Peyer's patch (tissue), 4 donors: Measurements from ENCODE around the gene CLECL1. TPM values are rescaled to one million over a fixed set of nuclear protein-coding genes. Genes with fewer than 3 reads are reported as not detected.
A peak's percentile ranks its signal among the peaks of the same experiment; 100 is the strongest.

Experiments
- DNase-seq, 3 donors: peaks; one replicate each; pipeline ENCODE4 v3.0.0-alpha.2; 2017 to 2019
- H3K27ac ChIP-seq, 4 donors: fragments of 200-600 bp; sonication (generic); one replicate each; pipeline ENCODE4 v1.5.1; 2016 to 2019
- H3K27me3 ChIP-seq, 2 donors: fragments of 200-600 bp; sonication (generic); one replicate each; pipeline ENCODE4 v1.5.1; 2019
- H3K36me3 ChIP-seq, 3 donors: fragments of 200-600 bp; sonication (generic); one replicate each; pipeline ENCODE4 v1.5.1; 2016 to 2019
- H3K4me1 ChIP-seq, 4 donors: fragments of 200-600 bp; sonication (generic); one replicate each; pipeline ENCODE4 v1.5.1; 2016 to 2019
- H3K4me3 ChIP-seq, 4 donors: fragments of 200-600 bp; sonication (generic); 1 replicate in 3 of 4; 2 replicates in 1 of 4; pipeline ENCODE4 v1.5.1; 2016 to 2019; ENCODE audit warnings: mild to moderate bottlenecking in 1 of 4
- H3K9me3 ChIP-seq, 4 donors: fragments of 200-600 bp; sonication (generic); one replicate each; pipeline ENCODE4 v1.5.1; 2016 to 2019; ENCODE audit warnings: mild to moderate bottlenecking in 1 of 4
- CTCF ChIP-seq, 6 experiments: fragments of 450-650 bp in 4 of 6; fragments of 200-600 bp in 2 of 6; sonication (generic) in 1 of 6; IDR thresholded peaks; one replicate each; pipeline ENCODE4 v1.5.1; 2017 to 2019; ENCODE audit warnings: antibody characterized with exemption in 6 of 6, mild to moderate bottlenecking in 3 of 6, moderate library complexity in 1 of 6
- POLR2A ChIP-seq, 2 donors: fragments of 450-650 bp; IDR thresholded peaks; one replicate each; pipeline ENCODE4 v1.5.1; 2017; ENCODE audit warnings: antibody characterized with exemption in 2 of 2, mild to moderate bottlenecking in 2 of 2, moderate library complexity in 2 of 2
- total RNA-seq, 4 donors: library from RNA; depleted of rRNA; stranded (reverse); fragments of >200 nt; gene quantifications; one replicate each; pipeline ENCODE4 v1.1.0, GENCODE V29; 2016

Gene CLECL1
- total RNA-seq, 4 donors from 2014 or later = 4.1 to 4.2 TPM; not detected in 2

DNA sequence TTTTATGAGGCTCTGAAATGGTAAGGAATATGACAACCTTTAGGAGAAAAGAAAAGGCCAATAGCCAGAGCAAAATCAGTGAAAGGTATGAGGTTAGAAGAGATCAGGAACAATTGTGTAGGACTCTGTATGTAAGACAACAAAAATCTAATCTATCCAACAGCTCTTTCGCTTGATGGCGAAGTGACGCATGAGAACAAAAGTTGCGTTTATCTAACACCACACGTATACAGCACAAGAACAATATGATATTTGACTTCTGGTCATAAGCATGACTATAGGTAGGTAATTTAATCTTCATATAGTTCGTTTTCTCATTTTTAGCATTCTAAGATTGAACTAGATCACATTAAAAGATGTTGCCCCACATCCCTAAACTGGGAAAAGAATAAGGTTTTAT, 1.5 kb downstream of the CLECL1 start:
- no peaks in the 10 kb centered on the region for H3K36me3 ChIP-seq
- no peak for DNase-seq
- H3K4me1 ChIP-seq = no peaks in the 10 kb centered on the region
- H3K4me3 ChIP-seq = peak overlapping the region in 2 of 4 donors; percentile 7 to 26
- TF ChIP-seq CTCF (IDR thresholded peaks at IDR 0.05) (no peak), POLR2A (IDR thresholded peaks at IDR 0.05) (no peak)
- no peaks in the 10 kb centered on the region for H3K27me3 ChIP-seq
- peak overlapping the region; percentile 28 to 78 (median 60) for H3K27ac ChIP-seq
- no peaks in the 10 kb centered on the region for H3K9me3 ChIP-seq

DNA sequence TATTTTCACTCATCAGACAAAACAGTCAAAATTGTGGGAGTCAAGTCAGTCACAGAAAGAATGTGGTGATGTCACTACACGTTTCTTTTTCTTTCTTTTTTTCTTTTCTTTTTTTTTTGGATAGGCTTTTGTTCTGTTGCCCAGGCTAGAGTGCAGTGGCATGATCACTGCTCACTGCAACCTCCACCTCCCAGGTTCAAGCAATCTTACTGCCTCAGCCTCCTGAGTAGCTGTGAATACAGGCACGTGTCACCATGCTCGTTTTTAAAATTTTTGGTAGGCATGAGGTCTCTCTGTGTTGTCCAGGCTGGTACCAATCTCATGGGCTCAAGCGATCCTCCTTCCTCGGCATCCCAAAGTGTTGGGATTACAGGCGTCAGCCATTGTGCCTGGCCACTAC, 2.3 kb downstream of the CLECL1 start:
- Histone ChIP-seq H3K4me1 (no peaks in the 10 kb centered on the region), H3K36me3 (no peaks in the 10 kb centered on the region), H3K4me3 (peak overlapping the region in 1 of 4 donors; percentile 7), H3K27me3 (no peaks in the 10 kb centered on the region), H3K27ac (peak overlapping the region in 2 of 4 donors; percentile 69 to 78), H3K9me3 (no peaks in the 10 kb centered on the region)
- TF ChIP-seq CTCF (IDR thresholded peaks at IDR 0.05) (no peak), POLR2A (IDR thresholded peaks at IDR 0.05) (no peak)
- no peak for DNase-seq

GRCh38 chr12:9730011-9730410, 2.9 kb downstream of the CLECL1 start:
- TF ChIP-seq CTCF (IDR thresholded peaks at IDR 0.05) (no peak), POLR2A (IDR thresholded peaks at IDR 0.05) (no peak)
- no peaks in the 10 kb centered on the region for H3K36me3 ChIP-seq
- H3K27me3 ChIP-seq = no peaks in the 10 kb centered on the region
- H3K9me3 ChIP-seq = no peaks in the 10 kb centered on the region
- H3K4me1 ChIP-seq = no peaks in the 10 kb centered on the region
- H3K27ac ChIP-seq = peak overlapping the region in 2 of 4 donors; percentile 69 to 78
- H3K4me3 ChIP-seq = no peak overlapping the region
- no peak for DNase-seq

DNA sequence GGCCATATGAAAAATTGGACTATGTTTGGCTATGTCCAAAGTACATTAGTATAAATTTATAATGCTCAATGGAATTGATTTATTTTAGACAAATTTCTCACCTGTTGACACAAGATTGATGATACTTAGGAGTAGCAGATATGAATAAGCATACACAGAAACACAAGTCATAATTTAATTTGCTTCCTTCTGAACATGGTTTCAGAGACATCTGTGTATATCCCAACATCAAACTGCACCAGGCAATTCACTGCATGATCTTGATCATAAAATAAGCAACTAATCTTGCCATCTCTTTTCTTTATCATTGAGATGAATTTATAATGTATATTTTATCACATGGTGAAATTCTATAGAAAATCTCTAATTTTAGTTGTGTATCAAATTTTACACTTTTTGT, 3.8 kb downstream of the CLECL1 start:
- no peak for DNase-seq
- no peaks in the 10 kb centered on the region for H3K4me1 ChIP-seq
- H3K27me3 ChIP-seq = no peaks in the 10 kb centered on the region
- H3K36me3 ChIP-seq = no peaks in the 10 kb centered on the region
- H3K4me3 ChIP-seq = no peak overlapping the region
- TF ChIP-seq POLR2A (IDR thresholded peaks at IDR 0.05) = no peak
- peak overlapping the region in 2 of 4 donors; percentile 69 to 78 for H3K27ac ChIP-seq
- no peaks in the 10 kb centered on the region for H3K9me3 ChIP-seq

DNA sequence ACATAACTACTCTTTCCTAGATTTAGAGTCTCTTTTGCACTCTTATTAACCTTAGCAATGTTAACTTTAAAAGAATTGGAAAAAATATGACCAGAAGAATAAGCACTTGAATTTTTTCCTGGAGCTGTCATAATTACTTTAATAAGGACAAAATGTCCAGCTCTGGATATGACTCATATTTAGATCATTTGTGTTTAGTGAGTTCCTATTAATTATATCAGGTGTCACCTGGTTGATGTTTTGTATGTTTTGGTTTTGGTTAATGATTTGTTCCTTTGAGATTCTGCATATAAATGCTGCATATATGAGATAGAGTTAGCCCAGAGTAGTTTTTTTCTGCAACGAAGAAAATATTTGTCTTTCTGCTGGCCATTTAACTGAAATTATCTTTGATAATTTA, 5.1 kb downstream of the CLECL1 start:
- H3K9me3 ChIP-seq = no peaks in the 10 kb centered on the region
- DNase-seq = no peak
- H3K27me3 ChIP-seq = no peaks in the 10 kb centered on the region
- H3K4me3 ChIP-seq = no peak overlapping the region
- TF ChIP-seq CTCF (IDR thresholded peaks at IDR 0.05) = no peak
- TF ChIP-seq POLR2A (IDR thresholded peaks at IDR 0.05) = no peak
- H3K36me3 ChIP-seq = no peaks in the 10 kb centered on the region
- peak overlapping the region in 2 of 4 donors; percentile 69 to 78 for H3K27ac ChIP-seq
- peaks cover 0 to 5% (median 0%) of the 10 kb centered on the region in 4 donors for H3K4me1 ChIP-seq

GRCh38 chr12:9725213-9725870, 7.6 kb downstream of the CLECL1 start:
- Histone ChIP-seq H3K36me3 (no peaks in the 10 kb centered on the region), H3K27me3 (no peaks in the 10 kb centered on the region), H3K9me3 (no peaks in the 10 kb centered on the region), H3K27ac (peak overlapping the region in 2 of 4 donors; percentile 69 to 78), H3K4me3 (no peak overlapping the region), H3K4me1 (peaks cover 0 to 8% (median 2%) of the 10 kb centered on the region in 4 donors)
- TF ChIP-seq CTCF (IDR thresholded peaks at IDR 0.05) = no peak
- TF ChIP-seq POLR2A (IDR thresholded peaks at IDR 0.05) = no peak
- no peak for DNase-seq
